HPDE6-E6E7 (cell line): Measurements from ENCODE around the gene FUS.
A peak's percentile ranks its signal among the peaks of the same experiment; 100 is the strongest.
"Not testable (repeated sequence)": the region's sequence is repeated elsewhere in the genome, so short reads cannot be mapped to it uniquely, and the experiment has no call there.

ENCODE experiments used
- DNase-seq: peaks from one replicate; pipeline ENCODE4 v3.0.0; 2011; ENCODE audit warnings: missing footprints; ENCODE audit errors: extremely low spot score

FUS gene

DNA sequence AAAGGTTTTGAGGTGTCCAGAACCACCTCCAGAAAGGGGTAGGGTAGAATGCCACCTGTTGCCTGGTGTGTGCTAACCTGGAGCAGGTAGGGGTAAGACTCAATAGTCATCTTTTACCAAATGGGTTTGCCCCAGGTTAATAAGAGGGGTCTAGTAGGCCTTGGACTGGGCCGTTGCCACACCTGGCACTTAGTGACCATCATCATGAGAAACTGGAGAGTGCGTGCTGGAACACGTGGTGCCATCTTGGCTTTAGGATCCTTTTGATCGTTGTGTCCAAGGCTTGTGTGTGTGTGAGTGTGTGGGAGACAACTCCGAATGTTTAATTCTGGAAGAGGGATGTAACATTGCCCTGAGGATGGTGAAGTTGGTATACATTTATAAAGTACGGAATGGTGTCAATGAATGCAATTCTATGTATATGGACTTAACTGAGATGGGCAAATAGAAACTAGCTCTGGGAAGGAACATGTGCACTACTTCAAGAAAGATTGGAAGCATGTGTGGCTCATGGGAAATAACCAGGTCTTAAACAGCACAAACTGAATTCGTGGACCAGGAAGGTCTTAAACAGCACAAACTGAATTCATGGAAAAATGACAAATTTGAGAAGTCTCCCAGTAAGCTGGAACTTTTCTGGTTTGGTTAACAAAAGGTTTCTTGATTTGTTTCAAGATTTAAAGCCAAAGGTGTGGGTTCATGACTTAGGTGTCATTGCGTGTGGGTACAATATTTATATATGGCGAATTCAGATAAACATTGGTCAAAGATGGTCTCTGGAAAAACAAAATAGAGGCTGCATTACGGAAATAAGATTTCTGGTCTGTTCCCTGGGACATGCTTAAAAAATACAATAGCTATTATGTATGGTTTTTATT is 7.2 kb downstream of the FUS start:
- DNase-seq = no peak

DNA sequence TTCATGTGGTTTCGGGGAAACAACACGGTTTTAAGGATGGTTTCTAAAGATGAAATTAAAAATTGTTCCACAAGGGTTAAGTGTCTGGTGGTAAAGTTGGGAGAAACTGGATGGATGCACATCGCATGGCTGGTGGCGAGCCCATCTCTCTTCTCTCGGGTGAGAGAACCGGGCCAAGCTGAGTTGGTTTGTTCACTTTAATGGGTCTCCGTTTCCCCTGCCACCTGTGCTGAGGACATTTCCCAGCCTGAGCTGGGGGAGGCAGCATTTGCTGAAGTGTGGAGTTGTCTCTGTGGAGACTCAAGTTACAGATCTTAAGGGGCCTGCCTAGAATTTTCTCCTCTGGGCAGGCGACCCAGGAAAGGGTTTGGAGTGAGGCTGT is 7.9 kb downstream of the FUS start:
- DNase-seq = no peak

DNA sequence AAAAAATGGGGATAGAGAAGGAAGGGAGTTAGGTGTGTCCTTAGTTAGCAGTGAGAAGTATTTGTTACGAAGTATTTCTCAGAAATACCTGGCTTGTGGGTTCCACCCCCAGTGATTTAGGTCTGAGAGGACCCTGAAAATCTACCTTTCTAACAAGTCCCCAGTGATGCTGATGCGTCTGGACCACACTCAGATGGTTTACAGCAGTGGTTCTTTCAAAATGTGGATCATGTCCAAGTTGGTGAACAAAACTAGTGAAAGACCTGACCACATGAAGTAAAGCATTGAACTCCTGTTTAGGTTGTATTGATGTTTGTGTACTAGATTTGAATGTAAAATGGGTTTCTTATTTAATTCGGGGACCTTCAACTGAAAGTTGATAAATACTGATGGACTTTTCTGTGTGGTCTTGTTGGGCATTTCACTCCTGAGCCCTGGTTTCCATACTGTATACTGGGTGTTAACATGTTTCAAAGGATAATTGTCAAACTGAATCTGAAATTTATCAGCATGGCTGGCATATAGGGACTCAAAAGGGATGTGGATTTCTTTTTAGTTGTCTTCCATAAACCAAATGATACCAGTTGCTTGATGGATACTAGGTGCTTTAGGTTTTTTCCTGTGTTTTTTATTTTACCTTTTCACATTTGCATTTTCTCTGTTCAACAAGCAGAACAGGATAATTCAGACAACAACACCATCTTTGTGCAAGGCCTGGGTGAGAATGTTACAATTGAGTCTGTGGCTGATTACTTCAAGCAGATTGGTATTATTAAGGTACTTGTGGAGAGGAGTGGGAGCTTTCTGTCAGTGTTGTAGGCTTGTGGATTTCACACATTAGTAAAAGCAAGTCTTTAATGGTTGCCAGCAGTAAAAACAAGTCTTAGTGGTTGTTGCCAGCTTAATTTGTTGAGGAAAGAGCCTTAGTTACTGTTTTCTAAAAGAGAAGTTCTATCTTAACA is 8.8 kb downstream of the FUS start:
- DNase-seq = no peak

DNA sequence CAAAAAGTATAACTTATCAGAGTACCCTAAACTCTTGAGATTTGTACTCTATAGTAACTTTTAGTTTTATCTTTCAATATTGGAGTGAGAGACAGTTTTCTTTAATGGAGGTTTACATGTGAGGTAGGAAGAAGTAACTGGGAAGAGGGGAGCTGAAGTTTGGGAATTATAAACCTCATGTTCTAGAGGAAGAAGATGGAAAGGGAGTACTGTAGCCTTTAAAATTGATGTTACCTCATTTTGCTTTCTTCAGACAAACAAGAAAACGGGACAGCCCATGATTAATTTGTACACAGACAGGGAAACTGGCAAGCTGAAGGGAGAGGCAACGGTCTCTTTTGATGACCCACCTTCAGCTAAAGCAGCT is 9.5 kb downstream of the FUS start:
- DNase-seq = no peak

- DNase-seq = no peak
These were observed 10.1 kb downstream of the FUS start for GRCh38 chr16:31190061-31190460.

DNA sequence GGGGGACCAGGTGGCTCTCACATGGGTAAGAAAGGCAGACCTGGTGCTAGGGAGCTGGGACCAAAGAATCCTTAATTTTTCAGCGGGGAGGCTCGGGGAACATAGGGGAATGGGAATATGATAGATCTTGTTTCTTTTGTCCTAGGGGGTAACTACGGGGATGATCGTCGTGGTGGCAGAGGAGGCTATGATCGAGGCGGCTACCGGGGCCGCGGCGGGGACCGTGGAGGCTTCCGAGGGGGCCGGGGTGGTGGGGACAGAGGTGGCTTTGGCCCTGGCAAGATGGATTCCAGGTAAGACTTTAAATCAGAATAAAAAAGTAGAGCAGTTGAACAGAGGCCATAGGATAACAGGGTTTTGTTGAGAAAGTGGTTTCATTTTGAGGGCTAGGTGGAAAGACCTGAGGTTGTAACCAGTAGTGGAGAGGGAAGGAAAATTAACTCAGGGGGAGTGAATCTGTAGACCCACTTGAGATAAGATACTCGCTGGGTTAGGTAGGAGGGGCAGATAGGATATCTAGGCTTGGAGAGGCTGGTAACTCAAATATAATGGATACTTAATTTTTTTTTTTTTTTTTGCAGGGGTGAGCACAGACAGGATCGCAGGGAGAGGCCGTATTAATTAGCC is 11.0 kb downstream of the FUS start:
- DNase-seq = no peak

GRCh38 chr16:31191697-31192428 is 11.9 kb downstream of the FUS start:
- DNase-seq = no peak

DNA sequence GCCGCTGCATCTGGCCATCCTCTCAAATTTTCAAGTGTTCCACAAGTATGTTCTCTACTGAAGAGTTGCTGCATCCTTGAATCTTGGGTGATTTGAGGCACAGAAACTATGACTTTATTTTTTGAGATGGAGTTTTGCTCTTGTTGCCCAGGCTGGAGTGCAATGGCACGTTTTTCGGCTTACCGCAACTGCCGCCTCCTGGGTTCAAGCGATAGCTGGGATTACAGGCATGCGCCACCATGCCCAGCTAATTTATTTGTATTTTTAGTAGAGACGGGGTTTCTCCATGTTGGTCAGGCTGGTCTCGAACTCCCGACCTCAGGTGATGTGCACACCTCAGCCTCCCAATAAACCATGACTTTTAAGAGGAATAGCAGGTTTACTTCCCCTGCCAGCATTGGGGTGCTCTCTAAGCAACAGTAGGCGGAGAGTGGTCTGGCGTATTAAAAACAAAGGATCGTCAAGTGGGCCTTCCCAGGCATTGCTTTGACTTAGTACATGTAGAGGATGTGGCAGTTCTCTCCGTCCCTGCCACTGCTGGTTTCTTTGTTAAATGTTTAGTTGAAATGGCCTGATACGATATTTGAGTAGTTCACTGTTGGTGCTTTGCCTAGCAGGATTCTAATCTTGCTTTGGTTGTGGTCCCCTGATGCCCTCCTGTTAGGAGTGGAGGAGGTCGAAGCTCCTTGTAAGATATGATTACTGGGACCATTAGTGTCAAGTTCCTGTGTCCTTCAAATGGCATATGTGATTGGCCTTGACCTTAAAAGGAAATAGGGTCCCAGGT is 13.1 kb downstream of the FUS start:
- no peak for DNase-seq

GRCh38 chr16:31193874-31194273 is 13.9 kb downstream of the FUS start:
- DNase-seq = no peak

GRCh38 chr16:31194898-31195297 is 15.0 kb downstream of the FUS start:
- no peak for DNase-seq

GRCh38 chr16:31195861-31196260 is 15.9 kb downstream of the FUS start:
- not testable (repeated sequence) for DNase-seq

- no peak for DNase-seq
These were observed 16.6 kb downstream of the FUS start for GRCh38 chr16:31196324-31197088.

GRCh38 chr16:31198207-31198882 is 18.4 kb downstream of the FUS start:
- DNase-seq = no peak

- DNase-seq = no peak
These were observed 19.6 kb downstream of the FUS start for GRCh38 chr16:31199430-31200041.

DNA sequence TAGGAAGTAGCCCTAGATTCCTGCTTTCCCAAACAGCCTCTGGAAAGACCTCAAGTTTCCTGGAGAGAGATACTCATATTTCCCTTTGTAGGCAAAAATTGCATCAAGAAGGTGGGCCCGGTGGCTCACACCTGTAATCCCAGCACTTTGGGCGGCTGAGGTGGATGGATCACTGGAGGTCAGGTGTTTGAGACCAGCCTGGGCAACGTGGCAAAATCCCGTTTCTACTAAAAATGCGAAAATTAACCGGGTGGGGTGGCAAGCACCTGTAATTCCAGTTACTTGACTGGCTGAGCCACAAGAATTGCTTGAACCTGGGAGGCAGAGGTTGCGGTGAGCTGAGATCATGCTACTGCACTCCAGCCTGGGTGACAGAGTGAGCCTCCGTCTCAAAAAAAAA is 20.2 kb downstream of the FUS start:
- DNase-seq = not testable (repeated sequence)

GRCh38 chr16:31200821-31201568 is 21.1 kb downstream of the FUS start:
- peak; percentile 29 for DNase-seq

DNA sequence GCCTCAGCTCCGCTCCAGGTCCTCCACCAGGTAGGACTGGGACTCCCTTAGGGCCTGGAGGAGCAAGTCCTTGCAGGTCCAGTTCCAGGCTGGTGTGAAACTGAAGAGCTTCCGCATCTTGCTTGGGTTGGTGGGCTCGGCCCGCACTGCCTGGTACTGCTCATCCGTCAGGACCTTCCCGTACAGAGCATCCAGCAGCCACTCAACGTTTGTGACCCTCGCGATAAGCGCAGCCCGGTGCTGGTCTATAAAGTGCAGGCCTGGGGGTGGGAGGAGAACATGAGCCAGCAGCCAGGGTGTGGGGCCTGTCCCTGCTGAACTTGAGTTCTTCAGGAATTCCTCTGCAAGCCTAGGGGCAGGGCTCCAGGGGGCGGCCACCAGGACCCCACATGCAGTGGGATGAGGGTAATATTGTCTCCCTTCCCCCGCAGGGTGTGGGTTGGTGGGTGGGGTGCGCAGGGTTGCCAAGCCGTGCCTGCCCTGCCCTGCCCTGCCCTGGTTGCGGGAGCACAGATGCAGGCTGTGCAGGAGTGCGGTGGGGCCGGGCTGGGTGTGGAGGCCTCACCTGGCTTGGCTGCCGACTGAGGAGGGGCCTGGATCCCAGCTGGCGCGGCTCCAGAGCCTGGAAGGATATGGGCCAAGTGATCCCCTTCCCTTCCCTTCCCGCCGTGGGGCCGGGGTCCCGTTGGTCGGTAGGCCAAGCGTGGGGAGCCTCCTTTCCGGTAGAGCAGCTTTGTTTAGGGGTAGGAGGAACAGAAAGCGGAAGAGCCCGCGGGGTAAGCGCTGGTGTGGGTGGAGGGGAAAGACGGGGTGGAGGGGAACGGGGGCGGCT is 21.9 kb downstream of the FUS start:
- peak; percentile 43 for DNase-seq
